ENCODE results near the gene RAPGEF5. TPM values are rescaled to one million over a fixed set of nuclear protein-coding genes. Genes with fewer than 3 reads are reported as not detected.

The RAPGEF5 gene
- total RNA-seq, 1 donor from 2014 or later = 5.4 TPM

DNA sequence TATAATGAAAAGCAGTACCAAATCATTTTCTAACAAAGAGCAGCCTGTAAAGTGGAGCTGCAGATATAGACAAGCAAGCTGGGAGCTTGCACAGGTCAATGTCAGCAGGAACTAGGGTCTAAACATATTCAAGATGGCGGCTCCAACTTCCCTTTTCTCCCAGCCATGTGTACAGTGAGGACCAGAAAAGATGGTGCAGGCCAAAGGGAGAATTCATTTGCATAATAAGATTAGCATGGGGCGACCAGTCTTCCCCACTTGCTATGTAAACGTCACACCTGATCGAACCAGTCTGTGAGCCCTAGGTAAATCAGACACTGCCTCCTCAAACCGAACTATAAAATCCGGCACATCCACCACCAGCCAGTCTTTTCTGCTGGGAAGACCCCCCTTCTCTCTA, 4.4 kb upstream of the RAPGEF5 start:
- Mint-ChIP-seq H3K9me3 (no peaks in the 10 kb centered on the region), H3K4me1 (peaks cover 4% of the 10 kb centered on the region), H3K27me3 (ENCODE audit: low read depth) (peaks cover 32% of the 10 kb centered on the region), H3K27ac (no peak overlapping the region), H3K36me3 (no peaks in the 10 kb centered on the region), H3K4me3 (no peak overlapping the region)
- DNase-seq (ENCODE audit: low spot score in 2 of 2, unreplicated experiment in 2 of 2) = no peak
- TF ChIP-seq, protein P1, sequence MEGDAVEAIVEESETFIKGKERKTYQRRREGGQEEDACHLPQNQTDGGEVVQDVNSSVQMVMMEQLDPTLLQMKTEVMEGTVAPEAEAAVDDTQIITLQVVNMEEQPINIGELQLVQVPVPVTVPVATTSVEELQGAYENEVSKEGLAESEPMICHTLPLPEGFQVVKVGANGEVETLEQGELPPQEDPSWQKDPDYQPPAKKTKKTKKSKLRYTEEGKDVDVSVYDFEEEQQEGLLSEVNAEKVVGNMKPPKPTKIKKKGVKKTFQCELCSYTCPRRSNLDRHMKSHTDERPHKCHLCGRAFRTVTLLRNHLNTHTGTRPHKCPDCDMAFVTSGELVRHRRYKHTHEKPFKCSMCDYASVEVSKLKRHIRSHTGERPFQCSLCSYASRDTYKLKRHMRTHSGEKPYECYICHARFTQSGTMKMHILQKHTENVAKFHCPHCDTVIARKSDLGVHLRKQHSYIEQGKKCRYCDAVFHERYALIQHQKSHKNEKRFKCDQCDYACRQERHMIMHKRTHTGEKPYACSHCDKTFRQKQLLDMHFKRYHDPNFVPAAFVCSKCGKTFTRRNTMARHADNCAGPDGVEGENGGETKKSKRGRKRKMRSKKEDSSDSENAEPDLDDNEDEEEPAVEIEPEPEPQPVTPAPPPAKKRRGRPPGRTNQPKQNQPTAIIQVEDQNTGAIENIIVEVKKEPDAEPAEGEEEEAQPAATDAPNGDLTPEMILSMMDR (IDR thresholded peaks at IDR 0.05; ENCODE audit: unreplicated experiment) = no peak

GRCh38 chr7:22358820-22359697, 2.1 kb upstream of the RAPGEF5 start:
- DNase-seq (ENCODE audit: low spot score in 2 of 2, unreplicated experiment in 2 of 2) = no peak
- H3K4me3 Mint-ChIP-seq = no peak overlapping the region
- peaks cover 8% of the 10 kb centered on the region for H3K4me1 Mint-ChIP-seq
- H3K27me3 Mint-ChIP-seq (ENCODE audit: low read depth) = peaks cover 45% of the 10 kb centered on the region
- peaks cover 5% of the 10 kb centered on the region for H3K36me3 Mint-ChIP-seq
- TF ChIP-seq, protein P1 (IDR thresholded peaks at IDR 0.05; ENCODE audit: unreplicated experiment) = no peak
- H3K9me3 Mint-ChIP-seq = peaks cover 8% of the 10 kb centered on the region
- H3K27ac Mint-ChIP-seq = no peak overlapping the region

DNA sequence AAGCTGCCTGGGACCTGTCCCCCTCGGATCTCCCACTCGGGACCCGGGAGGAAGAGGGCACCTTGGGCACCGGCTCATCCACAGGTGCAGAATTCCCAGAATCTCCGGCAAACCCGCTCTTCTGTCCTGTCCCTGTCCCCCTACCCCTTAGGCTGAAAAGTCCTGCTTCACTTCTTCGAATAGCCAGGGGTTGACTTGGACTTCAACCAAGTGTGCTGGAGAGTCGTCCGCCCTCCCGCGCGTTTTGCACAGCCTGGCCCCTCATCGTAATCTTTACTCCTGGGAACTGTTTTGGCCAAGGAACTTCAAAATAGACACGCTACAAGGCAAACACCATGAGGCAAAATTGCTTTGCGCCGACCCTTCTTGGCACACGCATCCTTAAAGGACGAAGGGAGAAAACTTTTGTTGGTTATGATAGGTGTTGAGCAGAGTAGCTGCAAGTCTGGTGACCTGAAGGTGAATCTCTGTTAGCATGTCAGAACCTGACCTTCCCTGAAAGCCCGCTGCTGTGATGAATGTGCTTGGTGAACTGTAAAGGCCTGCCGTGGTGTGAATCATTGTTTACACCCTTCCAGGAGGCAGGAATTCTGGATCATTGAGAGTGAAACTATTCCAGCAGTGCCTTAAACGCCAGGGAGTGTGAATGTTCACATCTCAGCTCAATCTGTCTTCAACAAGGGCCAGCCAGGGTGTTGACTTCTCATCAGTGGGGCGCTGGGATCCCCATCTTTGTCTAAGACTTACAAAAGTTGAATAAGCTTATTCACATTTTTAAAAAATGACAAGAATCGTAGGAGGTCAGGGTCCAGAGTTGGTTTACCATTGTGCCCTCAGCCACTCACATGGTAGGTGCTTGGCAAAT, 589 bp upstream of the RAPGEF5 start:
- H3K4me3 Mint-ChIP-seq = peak overlapping the region; percentile 83
- H3K27me3 Mint-ChIP-seq (ENCODE audit: low read depth) = peaks cover 46% of the 10 kb centered on the region
- peak in 1 of 2 experiments; percentile 39 for DNase-seq (ENCODE audit: low spot score in 2 of 2, unreplicated experiment in 2 of 2)
- H3K27ac Mint-ChIP-seq = peak overlapping the region; percentile 71
- H3K36me3 Mint-ChIP-seq = peaks cover 8% of the 10 kb centered on the region
- TF ChIP-seq, protein P1 (IDR thresholded peaks at IDR 0.05; ENCODE audit: unreplicated experiment) = no peak
- peaks cover 8% of the 10 kb centered on the region for H3K4me1 Mint-ChIP-seq
- H3K9me3 Mint-ChIP-seq = peaks cover 15% of the 10 kb centered on the region

- Mint-ChIP-seq H3K9me3 (peaks cover 21% of the 10 kb centered on the region), H3K27ac (no peak overlapping the region), H3K36me3 (peaks cover 8% of the 10 kb centered on the region), H3K27me3 (ENCODE audit: low read depth) (peaks cover 43% of the 10 kb centered on the region), H3K4me3 (peak overlapping the region; percentile 63), H3K4me1 (peaks cover 8% of the 10 kb centered on the region)
- TF ChIP-seq, protein P1 (IDR thresholded peaks at IDR 0.05; ENCODE audit: unreplicated experiment) = no peak
- peak in 1 of 2 experiments; percentile 39 for DNase-seq (ENCODE audit: low spot score in 2 of 2, unreplicated experiment in 2 of 2)
Measured at GRCh38 chr7:22356010-22356691, 803 bp downstream of the RAPGEF5 start.

DNA sequence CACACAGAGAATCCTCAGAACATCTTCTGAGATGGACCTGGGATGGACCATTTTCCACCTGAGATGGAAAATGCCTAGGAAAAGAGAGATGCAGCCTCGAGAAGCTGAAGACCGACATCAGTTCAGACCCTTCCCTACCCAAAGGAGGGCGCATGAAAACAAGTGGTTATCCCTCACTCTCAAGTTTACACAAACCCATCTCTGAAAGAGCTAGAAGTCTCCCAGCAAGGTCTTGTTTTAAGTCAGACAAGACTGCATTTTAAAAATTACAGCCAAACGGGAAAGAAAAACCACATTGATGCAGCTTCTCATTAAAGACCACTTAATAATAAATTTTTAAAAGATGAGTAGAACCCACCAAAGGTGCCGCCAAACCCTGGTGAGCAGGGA, 1.3 kb downstream of the RAPGEF5 start:
- Mint-ChIP-seq H3K36me3 (peaks cover 8% of the 10 kb centered on the region), H3K9me3 (peaks cover 21% of the 10 kb centered on the region), H3K27ac (no peak overlapping the region), H3K4me3 (peak overlapping the region; percentile 63), H3K27me3 (ENCODE audit: low read depth) (peaks cover 41% of the 10 kb centered on the region), H3K4me1 (peaks cover 9% of the 10 kb centered on the region)
- TF ChIP-seq, protein P1 (IDR thresholded peaks at IDR 0.05; ENCODE audit: unreplicated experiment) = no peak
- DNase-seq (ENCODE audit: low spot score in 2 of 2, unreplicated experiment in 2 of 2) = no peak
